ENCODE data around the gene RCSD1.

The RCSD1 gene

GRCh38 chr1:167705250-167705649 lies 75.2 kb downstream of the RCSD1 start:
- FAIRE-seq, result no peak
- DNase-seq (ENCODE audit: insufficient read length, low spot score), result no peak
- no peak for TF ChIP-seq SPI1 (IDR thresholded peaks at IDR 0.05; ENCODE audit: low read depth, low read length)
- TF ChIP-seq POLR2AphosphoS5 (IDR thresholded peaks at IDR 0.05; ENCODE audit: low read depth, low read length), result no peak
- no peak for TF ChIP-seq PAX5 (IDR thresholded peaks at IDR 0.05; ENCODE audit: insufficient read depth, low read length, severe bottlenecking)
- no peak for TF ChIP-seq TAF1 (IDR thresholded peaks at IDR 0.05; ENCODE audit: low read depth, low read length)
- TF ChIP-seq POLR2A (IDR thresholded peaks at IDR 0.05; ENCODE audit: low read depth, low read length), result no peak
- TF ChIP-seq POU2F2 (IDR thresholded peaks at IDR 0.05; ENCODE audit: low read depth, low read length), result no peak

- FAIRE-seq, result peak; percentile 54
- no peak for TF ChIP-seq POU2F2 (IDR thresholded peaks at IDR 0.05; ENCODE audit: low read depth, low read length)
- no peak for TF ChIP-seq SPI1 (IDR thresholded peaks at IDR 0.05; ENCODE audit: low read depth, low read length)
- no peak for TF ChIP-seq POLR2A (IDR thresholded peaks at IDR 0.05; ENCODE audit: low read depth, low read length)
- DNase-seq (ENCODE audit: insufficient read length, low spot score), result no peak
These were observed 76.3 kb downstream of the RCSD1 start for GRCh38 chr1:167706363-167706762.

DNA sequence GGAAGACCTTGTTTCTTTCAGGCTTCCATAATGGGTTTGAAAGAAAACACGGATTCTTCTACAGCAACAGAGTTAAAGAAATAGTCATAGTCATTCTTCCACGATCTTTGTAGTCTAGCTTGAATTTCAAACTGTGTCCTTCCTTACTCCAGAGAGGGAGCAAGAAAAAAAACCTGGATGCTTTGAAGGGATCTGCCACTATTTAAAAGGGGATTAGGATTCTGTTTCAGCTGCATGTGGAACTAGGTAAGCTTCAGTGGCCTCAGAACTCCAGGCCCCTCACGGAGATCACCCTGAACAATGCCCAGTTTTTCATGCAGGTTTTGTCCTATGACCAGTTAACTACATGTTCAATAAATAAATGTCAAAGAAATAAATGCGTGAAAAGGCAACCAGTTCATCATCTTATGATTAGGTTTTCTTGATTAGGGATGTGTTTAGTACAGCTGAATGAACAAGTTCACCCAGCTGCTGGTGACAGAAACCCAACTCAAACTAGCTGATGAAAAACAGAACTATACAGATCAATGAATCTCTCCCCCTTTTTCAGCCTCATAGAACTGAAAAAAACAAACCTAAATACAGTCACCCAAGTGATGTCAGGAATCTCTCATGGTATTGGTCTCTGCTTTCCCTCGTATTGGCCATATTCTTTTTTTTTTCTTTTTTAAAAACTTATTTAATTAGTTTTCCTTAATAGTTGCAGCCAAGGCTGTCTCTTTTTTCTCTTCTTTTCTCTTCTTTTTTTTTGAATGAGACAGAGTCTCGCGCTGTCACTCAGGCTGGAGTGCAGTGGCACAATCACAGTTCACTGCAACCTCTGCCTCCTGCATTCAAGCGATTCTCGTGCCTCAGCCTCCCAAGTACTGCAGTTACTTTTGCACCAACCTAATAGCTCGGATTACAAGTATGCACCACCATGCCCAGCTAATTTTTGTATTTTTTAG lies 77.2 kb downstream of the RCSD1 start:
- TF ChIP-seq POLR2A (IDR thresholded peaks at IDR 0.05; ENCODE audit: low read depth, low read length) (no peak), PAX5 (IDR thresholded peaks at IDR 0.05; ENCODE audit: insufficient read depth, low read length, severe bottlenecking) (no peak), POLR2AphosphoS5 (IDR thresholded peaks at IDR 0.05; ENCODE audit: low read depth, low read length) (no peak), TAF1 (IDR thresholded peaks at IDR 0.05; ENCODE audit: low read depth, low read length) (no peak), SPI1 (IDR thresholded peaks at IDR 0.05; ENCODE audit: low read depth, low read length) (no peak), POU2F2 (IDR thresholded peaks at IDR 0.05; ENCODE audit: low read depth, low read length) (no peak)
- DNase-seq (ENCODE audit: insufficient read length, low spot score) (no peak), FAIRE-seq (peak; percentile 83)

GRCh38 chr1:167707942-167708341 lies 77.9 kb downstream of the RCSD1 start:
- FAIRE-seq, result peak; percentile 33
- DNase-seq (ENCODE audit: insufficient read length, low spot score), result no peak
- TF ChIP-seq POU2F2 (IDR thresholded peaks at IDR 0.05; ENCODE audit: low read depth, low read length), result no peak
- TF ChIP-seq SPI1 (IDR thresholded peaks at IDR 0.05; ENCODE audit: low read depth, low read length), result no peak
- no peak for TF ChIP-seq POLR2A (IDR thresholded peaks at IDR 0.05; ENCODE audit: low read depth, low read length)
- TF ChIP-seq TAF1 (IDR thresholded peaks at IDR 0.05; ENCODE audit: low read depth, low read length), result no peak
- TF ChIP-seq POLR2AphosphoS5 (IDR thresholded peaks at IDR 0.05; ENCODE audit: low read depth, low read length), result no peak
- TF ChIP-seq PAX5 (IDR thresholded peaks at IDR 0.05; ENCODE audit: insufficient read depth, low read length, severe bottlenecking), result no peak

DNA sequence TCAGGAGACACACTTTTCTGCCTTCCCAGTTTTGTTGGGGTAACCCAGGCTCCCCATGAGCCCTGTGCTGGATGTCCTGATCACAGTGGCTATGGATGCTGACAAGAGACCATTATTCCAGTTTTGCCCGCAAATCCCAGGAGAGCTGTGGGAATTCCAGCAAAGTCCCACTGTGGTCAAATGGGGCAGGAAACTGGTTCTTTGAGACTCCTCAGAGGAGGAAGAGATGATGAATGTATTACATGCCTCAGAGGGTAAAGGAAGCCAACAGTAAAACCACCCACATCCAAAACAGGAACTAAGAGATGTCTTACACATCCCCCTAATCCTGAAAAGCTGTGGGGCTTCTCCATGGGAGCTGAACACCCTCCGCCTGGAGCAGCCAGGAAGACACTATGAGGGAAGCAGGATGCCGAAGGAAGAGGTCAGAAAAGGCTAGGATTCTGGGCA lies 78.9 kb downstream of the RCSD1 start:
- TF ChIP-seq TAF1 (IDR thresholded peaks at IDR 0.05; ENCODE audit: low read depth, low read length) (no peak), SPI1 (IDR thresholded peaks at IDR 0.05; ENCODE audit: low read depth, low read length) (peak; percentile 45; the same call in 1 of the 2 replicates), POU2F2 (IDR thresholded peaks at IDR 0.05; ENCODE audit: low read depth, low read length) (no peak)
- no peak for DNase-seq (ENCODE audit: insufficient read length, low spot score)
- FAIRE-seq, result peak; percentile 40

DNA sequence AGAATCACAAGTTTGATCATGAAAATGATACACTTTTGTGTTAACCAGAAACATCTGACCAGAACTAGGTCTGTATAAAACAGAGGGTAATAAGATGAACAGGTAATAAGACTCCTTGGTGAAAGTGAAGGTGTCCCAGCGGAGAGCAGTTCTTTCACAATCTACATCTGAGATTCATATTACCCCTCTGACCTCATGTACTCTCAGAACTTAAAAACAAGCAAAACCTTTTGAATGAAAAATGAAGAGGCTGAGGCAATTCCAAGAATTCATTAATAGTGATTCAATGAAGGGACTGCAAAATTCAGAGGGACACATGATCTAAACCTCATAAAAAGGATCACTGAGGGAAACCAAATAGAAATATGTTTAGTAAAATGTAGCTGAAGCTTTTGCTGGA lies 80.8 kb downstream of the RCSD1 start:
- DNase-seq (ENCODE audit: insufficient read length, low spot score) (no peak), FAIRE-seq (no peak)
- TF ChIP-seq SPI1 (IDR thresholded peaks at IDR 0.05; ENCODE audit: low read depth, low read length) (no peak), PAX5 (IDR thresholded peaks at IDR 0.05; ENCODE audit: insufficient read depth, low read length, severe bottlenecking) (no peak), POLR2A (IDR thresholded peaks at IDR 0.05; ENCODE audit: low read depth, low read length) (no peak), POU2F2 (IDR thresholded peaks at IDR 0.05; ENCODE audit: low read depth, low read length) (no peak), TAF1 (IDR thresholded peaks at IDR 0.05; ENCODE audit: low read depth, low read length) (no peak), POLR2AphosphoS5 (IDR thresholded peaks at IDR 0.05; ENCODE audit: low read depth, low read length) (no peak)

DNA sequence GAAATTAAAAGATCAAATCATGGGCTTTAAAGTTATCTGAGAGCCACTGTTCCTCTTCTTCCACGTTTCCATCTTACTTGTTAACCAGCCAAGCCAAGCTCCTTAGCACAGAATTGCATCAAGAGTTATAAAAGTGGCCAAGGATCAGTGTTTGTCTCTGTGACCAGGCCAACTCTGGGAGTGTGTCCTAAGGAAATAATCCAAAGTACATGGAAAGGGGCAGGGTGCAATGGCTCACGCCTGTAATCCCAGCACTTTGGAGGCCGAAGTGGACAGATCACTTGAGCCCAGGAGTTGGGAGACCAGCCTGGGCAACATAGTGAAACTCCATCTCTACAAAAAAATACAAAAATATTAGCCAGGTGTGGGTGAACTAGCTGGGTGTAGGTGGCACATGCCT lies 81.8 kb downstream of the RCSD1 start:
- DNase-seq (ENCODE audit: insufficient read length, low spot score) (no peak), FAIRE-seq (no peak)
- no peak for TF ChIP-seq POLR2A (IDR thresholded peaks at IDR 0.05; ENCODE audit: low read depth, low read length)
- no peak for TF ChIP-seq SPI1 (IDR thresholded peaks at IDR 0.05; ENCODE audit: low read depth, low read length)
- TF ChIP-seq PAX5 (IDR thresholded peaks at IDR 0.05; ENCODE audit: insufficient read depth, low read length, severe bottlenecking), result no peak
- TF ChIP-seq POU2F2 (IDR thresholded peaks at IDR 0.05; ENCODE audit: low read depth, low read length), result no peak
- TF ChIP-seq TAF1 (IDR thresholded peaks at IDR 0.05; ENCODE audit: low read depth, low read length), result no peak
- no peak for TF ChIP-seq POLR2AphosphoS5 (IDR thresholded peaks at IDR 0.05; ENCODE audit: low read depth, low read length)

- TF ChIP-seq PAX5 (IDR thresholded peaks at IDR 0.05; ENCODE audit: insufficient read depth, low read length, severe bottlenecking) (no peak), POLR2AphosphoS5 (IDR thresholded peaks at IDR 0.05; ENCODE audit: low read depth, low read length) (no peak), POU2F2 (IDR thresholded peaks at IDR 0.05; ENCODE audit: low read depth, low read length) (no peak), SPI1 (IDR thresholded peaks at IDR 0.05; ENCODE audit: low read depth, low read length) (no peak), POLR2A (IDR thresholded peaks at IDR 0.05; ENCODE audit: low read depth, low read length) (no peak), TAF1 (IDR thresholded peaks at IDR 0.05; ENCODE audit: low read depth, low read length) (no peak)
- FAIRE-seq, result peak; percentile 40
- DNase-seq (ENCODE audit: insufficient read length, low spot score), result no peak
These were observed 83.5 kb downstream of the RCSD1 start for GRCh38 chr1:167713330-167714081.

DNA sequence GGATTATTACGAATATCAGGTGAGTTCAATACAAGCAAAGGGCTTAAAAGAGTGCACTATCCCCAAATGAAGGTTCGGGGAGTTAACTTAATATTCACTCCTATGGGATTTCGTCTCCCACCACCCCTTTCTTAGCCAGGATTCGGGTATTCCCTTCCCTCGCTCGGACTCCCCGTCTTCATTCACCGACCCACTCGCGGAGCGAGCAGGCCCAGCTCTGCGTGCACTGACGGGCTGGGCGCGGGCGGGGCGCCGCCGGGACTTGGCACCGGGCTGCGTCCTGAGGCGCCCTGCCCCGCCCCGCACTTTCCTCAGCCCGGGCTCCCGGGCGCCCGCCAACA lies 84.0 kb downstream of the RCSD1 start:
- no peak for TF ChIP-seq TAF1 (IDR thresholded peaks at IDR 0.05; ENCODE audit: low read depth, low read length)
- no peak for TF ChIP-seq POU2F2 (IDR thresholded peaks at IDR 0.05; ENCODE audit: low read depth, low read length)
- TF ChIP-seq SPI1 (IDR thresholded peaks at IDR 0.05; ENCODE audit: low read depth, low read length), result no peak
- no peak for TF ChIP-seq POLR2AphosphoS5 (IDR thresholded peaks at IDR 0.05; ENCODE audit: low read depth, low read length)
- no peak for TF ChIP-seq POLR2A (IDR thresholded peaks at IDR 0.05; ENCODE audit: low read depth, low read length)
- TF ChIP-seq PAX5 (IDR thresholded peaks at IDR 0.05; ENCODE audit: insufficient read depth, low read length, severe bottlenecking), result no peak
- DNase-seq (ENCODE audit: insufficient read length, low spot score) (no peak), FAIRE-seq (no peak)

All from GM12891 (cell line).